Stromal cell of bone marrow (primary cell): Measurements from ENCODE around the gene ADCY1.

ENCODE experiments used
- DNase-seq: peaks from one replicate; pipeline ENCODE4 v3.0.0-alpha.2; 2012; ENCODE audit warnings: low read depth

Gene ADCY1

DNA sequence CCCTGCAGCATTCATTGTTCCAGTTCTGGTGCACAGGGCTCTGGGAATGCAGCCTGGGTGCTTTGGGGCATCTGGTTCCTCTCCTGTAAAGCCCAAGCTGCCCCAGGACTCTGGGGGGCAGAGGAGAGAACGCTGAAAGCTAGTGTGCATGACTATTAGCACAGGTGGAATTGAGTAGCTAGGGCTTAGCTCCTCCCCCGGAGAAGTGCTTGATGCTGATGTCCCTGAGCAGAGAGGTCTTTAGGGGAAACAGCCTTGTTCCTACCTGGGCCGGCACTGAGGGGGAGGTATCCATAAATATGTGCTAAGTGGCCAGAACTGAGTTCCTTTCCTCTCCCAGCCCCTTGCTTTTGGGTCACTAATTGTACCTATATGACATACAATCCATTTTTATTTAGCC lies 3.9 kb downstream of the ADCY1 start:
- DNase-seq, result no peak

- DNase-seq, result no peak
These were observed 4.3 kb downstream of the ADCY1 start for GRCh38 chr7:45578467-45578866.

DNA sequence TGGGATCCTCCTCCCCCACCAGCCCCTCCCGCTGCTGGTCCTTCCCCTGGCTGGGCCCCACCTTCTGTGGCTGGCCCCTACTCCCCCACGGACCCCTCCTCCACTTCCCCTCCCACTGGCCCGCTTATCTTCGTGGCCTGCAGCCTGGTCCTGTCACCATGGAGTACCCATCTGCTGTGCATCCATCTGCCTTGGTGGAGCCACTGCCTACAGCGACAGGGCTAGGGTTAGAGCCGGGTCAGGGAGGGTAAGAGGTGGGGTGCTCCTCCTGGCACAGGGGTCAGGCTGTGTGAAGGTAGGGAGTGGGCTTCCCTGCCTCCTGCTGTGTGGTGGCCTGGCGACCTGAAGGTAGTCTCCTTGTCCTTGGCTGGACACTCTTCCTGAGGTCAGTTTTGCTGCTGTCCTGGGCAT lies 5.2 kb downstream of the ADCY1 start:
- DNase-seq, result no peak

GRCh38 chr7:45580053-45580872 lies 6.1 kb downstream of the ADCY1 start:
- no peak for DNase-seq

DNA sequence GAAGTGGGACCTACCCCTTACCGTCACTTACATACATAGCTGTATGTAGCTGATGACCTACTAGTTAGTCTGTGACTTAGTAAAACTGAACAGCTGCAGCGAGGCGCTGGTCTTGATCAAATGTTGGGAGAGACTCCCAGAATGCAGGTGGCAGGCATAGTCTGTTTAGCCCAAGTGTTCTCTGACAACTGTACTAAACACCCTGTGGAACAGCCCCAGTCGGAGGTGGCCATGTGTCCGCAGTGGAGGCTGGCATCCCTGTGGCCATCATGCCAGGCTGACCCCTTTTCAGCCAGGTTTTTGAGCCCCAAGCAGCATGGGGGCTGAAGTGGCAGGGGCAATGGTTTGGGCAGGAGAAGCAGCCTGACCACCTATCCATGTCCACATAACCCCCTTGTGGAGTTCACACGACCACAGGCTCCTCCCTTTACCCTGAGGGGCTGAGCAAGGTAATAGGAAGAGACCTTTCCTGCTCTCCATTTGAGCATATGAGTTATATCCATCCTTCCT lies 7.2 kb downstream of the ADCY1 start:
- DNase-seq, result no peak

GRCh38 chr7:45582136-45582749 lies 8.1 kb downstream of the ADCY1 start:
- DNase-seq, result no peak

GRCh38 chr7:45582868-45583277 lies 8.7 kb downstream of the ADCY1 start:
- DNase-seq, result no peak

GRCh38 chr7:45583296-45583695 lies 9.1 kb downstream of the ADCY1 start:
- no peak for DNase-seq

GRCh38 chr7:45584261-45585210 lies 10.4 kb downstream of the ADCY1 start:
- no peak for DNase-seq

- no peak for DNase-seq
These were observed 11.5 kb downstream of the ADCY1 start for GRCh38 chr7:45585628-45586027.

GRCh38 chr7:45586542-45587520 lies 12.7 kb downstream of the ADCY1 start:
- no peak for DNase-seq

DNA sequence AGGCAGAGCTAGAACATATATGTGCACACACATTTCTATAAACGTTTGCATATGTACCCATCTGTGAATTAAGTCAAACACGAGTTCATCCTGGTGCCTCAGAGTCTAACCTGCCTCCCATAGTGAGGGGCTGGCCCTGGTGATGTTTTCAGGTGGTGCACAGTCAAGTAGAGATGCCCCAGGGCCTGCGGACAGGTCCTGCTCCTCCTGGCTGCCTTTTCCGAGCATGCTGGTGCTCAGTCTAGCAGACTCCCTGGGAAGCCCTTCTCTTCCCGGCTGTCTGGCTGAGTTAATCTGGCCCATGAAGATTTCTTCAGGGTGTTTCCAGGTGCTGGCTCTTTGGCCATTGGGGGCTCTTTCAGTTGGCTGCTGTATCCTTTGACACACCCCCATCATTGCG lies 14.3 kb downstream of the ADCY1 start:
- DNase-seq, result no peak

GRCh38 chr7:45589061-45589460 lies 14.9 kb downstream of the ADCY1 start:
- no peak for DNase-seq

DNA sequence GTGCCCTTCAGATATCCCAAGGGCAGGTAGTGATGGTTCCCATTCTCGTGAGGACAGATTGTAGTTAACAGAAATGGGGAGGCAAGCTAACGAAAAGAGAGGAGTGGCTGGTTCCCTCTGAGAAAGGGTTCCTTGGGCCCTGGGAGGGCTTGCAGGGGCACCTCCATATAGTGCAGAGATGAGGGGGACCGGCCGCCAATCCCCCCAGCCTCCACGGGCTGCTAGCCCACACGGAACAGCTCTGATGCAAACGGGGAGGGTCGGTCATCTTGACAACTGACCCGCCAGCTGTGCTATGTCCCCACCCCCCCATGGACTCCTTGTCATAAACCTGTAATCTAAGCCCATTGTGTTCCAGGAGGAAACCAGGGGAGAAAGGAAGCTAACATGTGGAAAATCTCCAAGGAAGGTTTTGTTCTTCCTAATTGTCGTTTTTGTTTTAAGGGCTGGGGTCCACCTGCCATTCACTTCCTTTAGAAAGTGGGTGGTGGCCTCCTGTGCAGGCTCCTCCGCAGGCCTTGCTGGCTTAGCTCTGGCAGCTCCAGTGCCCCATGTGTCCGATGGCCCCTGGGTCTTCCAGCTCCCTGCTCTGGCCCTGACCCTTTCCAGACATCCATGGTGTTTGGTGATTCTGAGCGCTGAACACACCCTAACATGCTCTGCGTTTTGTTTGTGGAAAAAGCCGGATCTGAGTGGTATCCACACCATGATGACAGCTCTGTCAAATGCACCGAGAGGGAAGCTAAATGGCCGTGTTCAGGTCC lies 15.9 kb downstream of the ADCY1 start:
- no peak for DNase-seq

- no peak for DNase-seq
These were observed 16.5 kb downstream of the ADCY1 start for GRCh38 chr7:45590679-45591057.

- no peak for DNase-seq
These were observed 17.1 kb downstream of the ADCY1 start for GRCh38 chr7:45591101-45591906.

- DNase-seq, result no peak
These were observed 18.2 kb downstream of the ADCY1 start for GRCh38 chr7:45592230-45592991.

DNA sequence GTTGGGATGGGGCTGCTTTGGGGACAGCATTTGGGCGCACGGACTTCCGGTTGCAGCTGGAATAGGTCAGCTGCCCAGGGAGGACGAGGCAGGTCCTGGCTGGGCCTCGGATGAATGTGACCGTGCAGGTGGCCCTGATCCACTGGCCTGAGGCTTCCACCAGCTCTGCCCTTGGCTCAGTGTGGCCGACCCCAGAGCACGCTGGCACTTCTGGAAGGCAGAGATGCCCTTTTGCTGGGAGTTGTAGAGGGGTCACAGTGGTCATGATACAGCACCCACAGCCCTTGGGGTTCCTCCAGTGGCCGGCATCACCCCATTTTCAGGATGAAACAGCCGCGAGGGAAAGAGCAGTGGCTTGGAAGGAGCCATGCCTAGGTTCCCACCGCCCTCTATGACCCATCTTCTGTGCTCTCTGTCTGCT lies 19.0 kb downstream of the ADCY1 start:
- no peak for DNase-seq

GRCh38 chr7:45593877-45594276 lies 19.7 kb downstream of the ADCY1 start:
- no peak for DNase-seq
